ENCODE results near the gene PDE2A.

Gene PDE2A

DNA sequence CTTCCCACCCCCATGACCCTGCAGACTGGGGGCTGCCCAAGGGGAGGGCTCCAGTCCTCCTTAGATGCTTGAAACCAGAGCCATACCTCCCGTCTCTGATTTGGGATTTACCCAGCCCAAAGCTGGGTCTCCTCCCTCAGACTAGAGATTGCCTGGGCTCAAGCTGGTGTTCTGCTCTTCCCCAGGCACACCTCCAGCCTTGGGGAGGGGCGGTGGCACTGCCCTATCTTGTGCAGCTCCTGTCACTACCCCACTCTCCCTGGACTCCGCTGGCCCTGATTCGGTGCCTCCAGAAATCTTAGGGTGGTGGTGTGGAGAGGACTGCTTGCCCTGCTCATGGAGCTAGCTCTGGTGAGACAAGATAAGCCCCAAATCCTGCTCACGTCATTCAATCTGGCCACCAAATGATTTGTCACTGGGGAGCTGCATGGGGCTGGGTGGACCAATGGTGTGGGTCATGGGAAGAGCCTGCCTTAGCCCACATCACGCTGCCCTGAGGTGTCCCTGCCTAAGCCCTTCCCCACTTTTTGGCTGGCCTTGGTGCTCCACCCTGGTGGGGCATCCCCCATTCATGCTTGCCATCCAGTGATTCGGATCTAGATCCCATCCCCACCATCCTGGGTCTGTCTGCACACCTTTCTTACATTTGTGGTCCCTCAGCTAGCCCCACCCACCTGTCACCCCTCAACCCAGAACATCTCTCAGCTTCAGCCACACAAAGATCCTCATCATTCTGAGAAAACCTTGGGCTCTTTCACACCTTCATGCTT lies 87.7 kb downstream of the PDE2A start:
- no peak for DNase-seq

GRCh38 chr11:72585762-72586311 lies 88.4 kb downstream of the PDE2A start:
- peak; percentile 68 for DNase-seq

DNA sequence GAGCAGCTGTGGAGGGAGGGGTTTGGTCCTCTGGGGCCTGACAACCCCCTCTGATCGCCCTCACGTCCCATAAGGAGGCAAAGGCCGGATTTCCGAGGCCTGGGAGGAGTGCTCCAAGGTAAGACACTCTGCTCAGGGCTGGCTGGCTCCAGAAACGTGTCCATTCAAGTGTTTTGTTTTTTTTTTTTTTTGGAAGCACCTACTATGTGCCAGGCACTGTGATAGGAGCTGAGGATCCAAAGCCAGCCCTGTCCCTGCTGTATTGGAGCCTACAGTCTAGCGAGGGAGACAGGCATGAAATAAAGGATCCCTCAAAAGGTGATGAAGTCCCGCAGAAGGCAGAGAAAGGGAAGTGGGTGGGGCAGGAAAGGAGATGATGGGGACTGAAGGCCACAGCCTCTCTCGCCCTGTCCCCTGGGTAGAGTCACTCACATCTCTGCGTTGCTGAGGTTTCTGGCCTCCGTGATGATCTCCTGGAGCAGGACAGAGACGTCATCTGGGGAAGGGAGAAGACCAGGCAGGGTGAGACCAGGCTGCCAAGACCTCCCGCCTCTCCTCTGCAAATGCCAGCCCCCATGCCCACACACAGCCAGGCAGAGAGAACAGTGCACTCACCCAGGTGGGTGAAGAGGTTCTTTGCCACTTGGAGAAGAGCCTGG lies 89.2 kb downstream of the PDE2A start:
- DNase-seq: no peak

DNA sequence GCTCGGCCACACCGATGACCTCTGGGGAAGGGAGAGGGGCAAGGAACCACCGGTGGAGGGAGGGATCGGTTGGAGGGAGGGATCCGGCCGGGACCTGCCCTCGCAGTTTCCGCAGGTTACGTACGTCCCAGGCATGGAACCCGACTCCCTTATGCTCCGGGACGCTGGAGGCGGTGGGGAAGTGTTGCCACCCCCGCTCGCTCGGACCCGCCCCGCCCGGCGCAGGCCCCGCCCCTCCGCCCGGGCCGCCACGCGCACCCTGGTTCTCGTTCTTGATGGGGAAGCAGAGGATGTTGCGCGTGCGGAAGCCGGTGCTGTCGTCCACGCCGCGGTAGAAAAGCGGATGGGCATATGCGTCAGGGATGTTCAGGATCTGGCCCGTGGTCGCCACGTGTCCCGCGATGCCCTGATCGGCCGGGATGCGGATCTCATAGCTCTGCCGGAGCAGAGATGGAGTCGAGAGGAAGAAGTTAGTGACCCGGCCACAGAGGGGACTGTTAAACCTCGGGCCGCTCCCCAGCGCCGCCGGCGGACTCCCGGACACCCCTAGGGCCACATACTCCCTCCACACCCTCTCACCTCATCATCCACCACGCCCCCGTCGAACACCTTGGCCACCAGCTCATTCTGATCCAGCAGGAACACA lies 89.8 kb downstream of the PDE2A start:
- DNase-seq: peak; percentile 23

DNA sequence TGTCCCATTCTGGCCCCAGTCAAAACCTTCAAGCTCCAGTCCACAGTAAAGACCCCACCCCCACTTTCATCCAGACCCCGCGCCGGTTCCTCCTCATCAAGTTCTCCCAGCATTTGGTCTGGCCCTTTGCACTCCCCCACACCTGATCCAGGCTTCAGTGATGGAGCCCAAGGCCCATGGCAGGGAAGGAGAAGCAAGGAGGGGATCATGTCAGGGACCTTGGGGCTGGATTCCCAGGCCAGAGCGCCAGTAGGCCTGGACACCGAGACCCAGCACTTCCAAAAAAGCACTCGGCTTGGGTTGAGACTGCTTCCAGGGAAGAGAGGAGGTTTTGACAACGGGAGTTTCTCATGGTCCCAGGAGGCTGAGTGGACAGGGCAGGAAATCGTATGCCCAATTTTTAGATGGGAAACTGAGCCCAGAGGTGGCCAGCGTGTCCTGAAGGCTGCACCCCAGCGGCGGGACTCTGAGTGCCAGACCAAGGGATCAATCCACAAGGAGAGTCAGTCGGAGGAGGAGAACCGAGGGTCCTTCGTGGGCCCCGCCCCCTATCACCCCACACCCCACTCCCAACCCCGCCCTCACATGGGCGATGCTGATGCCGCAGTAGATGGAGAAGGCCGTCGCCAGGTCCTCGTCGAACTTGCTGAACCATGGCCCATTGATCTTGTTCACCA lies 90.5 kb downstream of the PDE2A start:
- no peak for DNase-seq

- no peak for DNase-seq
Observed at GRCh38 chr11:72583177-72583553, 91.1 kb downstream of the PDE2A start.

DNA sequence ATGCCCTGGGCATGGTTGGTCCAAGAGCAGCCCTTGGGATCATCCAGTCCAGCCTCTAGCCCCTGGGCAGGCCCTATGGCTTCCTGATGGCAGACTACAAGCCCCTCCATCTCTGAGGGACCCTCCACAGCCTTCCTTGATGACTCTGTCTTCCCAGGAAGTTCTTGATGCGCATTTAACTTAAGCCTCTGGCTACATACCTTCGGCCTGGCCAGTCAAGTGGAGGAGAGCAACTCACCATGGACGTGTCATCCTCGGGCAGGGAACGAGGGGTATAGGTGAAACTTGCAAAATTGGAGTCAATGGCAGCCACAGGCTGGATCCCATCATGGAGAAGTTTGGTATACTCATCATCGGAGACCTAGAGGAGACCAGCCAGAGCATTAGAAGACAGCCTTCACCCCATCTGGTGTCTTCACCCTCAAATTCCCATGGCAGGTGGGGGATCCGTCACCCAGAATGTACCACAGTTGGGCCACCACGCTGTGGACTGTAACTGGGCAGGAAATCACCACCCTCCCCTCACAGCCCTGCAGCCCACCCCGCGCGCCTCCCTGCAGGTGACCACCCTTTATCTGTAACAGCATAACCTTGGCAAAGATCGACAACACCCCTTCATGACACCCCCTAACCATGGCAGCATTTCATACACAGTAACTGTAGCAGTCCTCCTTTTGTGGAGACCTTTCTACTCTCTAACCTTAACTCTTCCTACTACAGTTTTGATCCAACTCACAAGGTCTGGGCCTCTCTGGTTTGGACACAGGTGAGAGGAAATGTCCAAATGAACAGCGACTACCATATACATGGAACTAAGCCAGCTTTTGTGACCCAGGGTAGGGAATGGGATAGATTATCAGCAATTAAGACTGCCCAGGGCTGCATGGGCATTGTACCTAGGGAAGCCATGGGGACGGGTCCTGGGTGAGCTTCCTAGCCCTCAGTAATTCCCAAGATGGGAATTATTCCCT lies 91.7 kb downstream of the PDE2A start:
- no peak for DNase-seq

DNA sequence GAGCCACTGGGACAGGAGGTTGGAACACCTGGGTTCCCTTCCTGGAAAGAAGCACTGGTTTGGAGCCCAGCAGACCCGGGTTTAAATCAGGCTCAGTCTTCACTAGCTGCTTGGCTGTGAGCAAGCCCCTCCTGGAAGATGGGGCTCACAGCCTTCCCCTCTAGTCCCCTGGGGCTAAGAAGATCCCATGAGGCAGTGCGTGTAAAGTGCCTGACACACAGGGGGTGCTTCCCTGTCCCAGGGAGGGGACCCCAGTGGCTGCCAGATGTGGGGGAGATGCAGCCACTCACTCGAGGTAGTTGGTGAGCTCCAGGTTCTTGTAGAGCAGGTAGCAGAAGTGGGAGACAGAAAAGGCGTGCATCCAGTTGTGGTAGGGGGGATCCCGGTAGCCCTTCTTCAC lies 93.2 kb downstream of the PDE2A start:
- DNase-seq: no peak

- DNase-seq: no peak
Observed at GRCh38 chr11:72580642-72580950, 93.6 kb downstream of the PDE2A start.

DNA sequence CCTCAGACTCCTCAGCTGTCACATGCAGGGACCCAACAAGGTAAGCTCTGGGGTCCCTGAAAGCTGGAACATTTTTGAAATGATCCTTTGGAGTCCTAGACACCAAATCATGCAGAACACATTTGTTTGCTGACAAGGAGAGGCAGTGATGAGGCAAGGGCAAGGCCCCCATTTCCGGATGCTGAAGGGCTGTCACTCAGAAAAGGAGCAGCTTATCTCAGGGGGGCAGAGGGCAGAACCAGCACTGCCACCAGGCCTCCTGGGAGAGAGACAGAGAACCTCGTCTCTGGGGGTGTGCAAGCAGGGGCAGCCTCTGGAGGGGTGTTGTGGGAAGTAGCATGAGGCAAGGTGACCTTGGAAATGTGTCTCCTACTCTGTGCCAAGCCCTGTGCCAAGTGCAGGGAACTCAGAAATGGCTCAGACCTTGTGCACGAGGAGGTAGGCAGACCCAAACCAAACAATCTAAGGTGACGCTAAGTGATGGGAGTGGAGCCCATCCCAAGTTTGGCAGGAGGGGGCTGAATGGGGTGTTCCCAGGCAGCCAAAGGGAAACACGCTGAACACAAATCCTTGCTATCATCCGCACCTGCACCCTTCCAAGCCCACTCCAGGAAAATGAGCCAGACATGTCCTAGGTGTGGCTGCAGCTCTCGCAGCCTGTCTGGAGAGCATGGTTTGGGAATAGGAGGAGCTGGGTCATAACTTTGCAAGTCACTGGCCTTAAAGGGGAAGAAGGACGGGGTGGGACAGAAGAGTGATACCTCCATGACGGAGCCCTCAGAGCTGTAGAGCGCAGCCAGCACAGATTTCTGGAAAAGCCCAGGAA lies 94.2 kb downstream of the PDE2A start:
- DNase-seq: no peak

- DNase-seq: no peak
Observed at GRCh38 chr11:72578991-72579815, 95.0 kb downstream of the PDE2A start.

GRCh38 chr11:72578566-72578965 lies 95.7 kb downstream of the PDE2A start:
- DNase-seq: no peak

DNA sequence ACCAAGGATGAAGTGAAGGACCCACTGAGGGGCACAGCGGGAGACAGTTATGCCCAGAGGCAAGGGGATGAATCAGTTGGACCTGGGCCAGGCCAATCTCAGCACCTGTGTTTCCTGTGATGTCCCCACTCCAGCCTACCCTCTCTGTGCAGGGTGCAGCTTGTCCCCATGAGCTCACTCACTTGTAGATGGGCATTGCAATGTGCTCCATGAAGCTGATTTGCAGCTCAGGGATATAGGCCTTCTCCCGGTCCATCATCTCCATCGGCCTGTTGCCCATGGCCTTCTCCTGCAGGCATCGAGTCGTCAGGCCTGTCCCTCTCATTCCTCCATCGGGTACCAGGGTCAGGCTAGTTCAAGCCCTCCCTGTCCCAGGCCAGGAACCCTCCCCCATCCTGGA lies 96.2 kb downstream of the PDE2A start:
- no peak for DNase-seq

DNA sequence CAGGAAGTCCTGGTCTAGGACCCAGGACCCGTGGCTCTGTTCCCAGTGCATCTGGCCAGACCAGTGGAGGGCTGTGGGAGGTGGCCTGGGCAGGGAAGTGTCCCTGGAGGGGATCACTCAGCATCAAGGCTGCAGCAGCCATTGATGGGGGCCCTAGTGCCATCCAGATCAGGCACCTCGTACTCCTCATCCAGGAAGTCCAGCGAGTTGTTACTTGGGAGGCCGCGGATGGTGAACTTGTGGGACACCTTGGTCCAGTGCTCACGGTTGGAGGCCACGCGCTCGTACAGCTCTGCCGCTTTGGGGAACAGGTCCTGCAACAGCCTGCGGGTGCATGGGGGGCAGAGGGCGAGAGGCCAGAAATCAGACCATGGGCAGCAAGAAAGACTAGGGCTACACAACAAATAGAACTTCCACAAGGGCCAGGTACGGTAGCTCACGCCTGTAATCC lies 96.9 kb downstream of the PDE2A start:
- no peak for DNase-seq

- no peak for DNase-seq
Observed at GRCh38 chr11:72576661-72577060, 97.6 kb downstream of the PDE2A start.

- no peak for DNase-seq
Observed at GRCh38 chr11:72576243-72576595, 98.0 kb downstream of the PDE2A start.

DNA sequence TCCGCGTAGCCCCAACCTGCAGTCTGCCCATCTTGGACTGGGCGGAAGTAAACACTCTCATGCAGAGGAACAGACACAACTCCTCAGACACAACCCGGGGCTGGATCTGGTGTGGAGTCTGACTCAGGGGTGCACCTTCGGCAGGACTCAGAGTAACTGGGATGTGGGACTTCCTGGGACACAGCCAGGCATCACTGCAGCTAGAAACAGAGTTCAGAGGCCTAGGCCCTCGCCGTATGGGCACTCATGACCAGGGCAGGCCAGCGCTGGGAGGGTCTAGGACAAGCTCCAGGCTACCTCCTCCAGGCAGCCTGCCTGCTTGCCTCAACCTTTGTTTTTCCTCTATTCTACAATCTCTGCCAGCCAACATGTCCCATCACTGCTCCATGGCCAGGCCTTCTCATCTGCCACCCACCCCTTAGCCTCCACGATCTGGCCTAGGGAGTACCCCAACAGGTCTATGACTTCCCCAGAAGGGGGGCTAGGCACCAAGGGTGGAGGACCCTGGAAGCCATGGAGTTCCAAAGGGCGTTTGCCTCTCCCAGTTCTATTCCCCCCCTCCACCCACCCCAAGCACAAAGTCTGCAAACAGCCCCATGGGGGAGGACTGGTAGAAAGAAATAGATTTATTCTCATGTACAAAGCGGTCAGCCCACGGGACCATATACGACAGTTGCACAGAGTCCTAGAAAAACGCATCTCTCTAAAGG lies 98.5 kb downstream of the PDE2A start:
- DNase-seq: no peak

DNA sequence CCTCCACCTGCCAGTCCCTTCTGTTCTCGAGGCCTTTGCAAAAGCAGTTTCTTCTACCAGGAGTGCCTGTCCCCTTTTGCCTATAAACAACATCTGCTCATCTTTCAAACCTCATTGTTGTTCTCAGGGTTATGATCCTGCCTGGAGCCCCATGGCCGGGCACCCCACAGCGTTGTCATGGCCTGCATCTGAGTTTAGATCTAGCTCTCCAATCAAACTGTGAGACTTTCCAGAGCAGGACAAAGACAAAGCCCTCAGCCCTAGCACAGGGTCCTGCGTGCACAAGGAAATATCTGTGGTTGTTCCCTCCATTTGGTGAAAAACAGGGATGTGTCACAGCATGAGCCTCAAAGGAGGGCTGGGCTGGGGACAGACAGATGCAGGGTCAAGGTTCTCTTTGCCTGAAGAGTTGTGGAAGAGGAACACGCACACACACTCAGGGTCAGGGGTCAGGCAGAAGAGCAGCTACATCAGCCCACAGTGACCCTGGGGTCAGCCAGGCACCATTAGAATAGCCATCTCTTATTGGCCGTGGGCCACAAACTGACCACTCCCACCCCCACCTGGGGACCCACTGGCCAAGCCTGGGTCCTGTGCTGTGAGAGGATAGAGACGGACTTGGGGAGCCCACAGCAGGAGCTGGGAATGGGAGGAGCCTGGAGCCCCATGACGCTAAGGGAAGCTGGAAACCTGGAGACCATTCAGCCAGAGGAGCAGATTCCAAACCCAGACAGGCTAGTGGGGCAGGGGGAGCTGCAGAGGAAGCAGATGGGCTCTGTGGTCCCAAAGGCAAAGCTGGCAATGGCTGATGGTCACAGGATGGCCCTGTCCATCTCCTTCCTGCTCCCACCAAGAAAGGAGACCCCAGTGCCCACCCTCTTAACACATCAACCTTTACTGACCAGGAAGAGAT lies 99.4 kb downstream of the PDE2A start:
- DNase-seq: no peak
